Activated naive CD8-positive, alpha-beta T cell treated with anti-CD3 and anti-CD28 coated beads, Interleukin-2, amount 10 ng/mL, durations not matched to agents 7 days and 5 days (primary cell): ENCODE results near the gene SLC25A45. TPM values are rescaled to one million over a fixed set of nuclear protein-coding genes. Genes with fewer than 3 reads are reported as not detected.

Experiments
- ATAC-seq: fragments of 150-1000 bp; cut with Tn5 transposase; one replicate; pipeline ENCODE4 v1.10.0; 2021; ENCODE audit warnings: low read depth, moderate library complexity
- POLR2A ChIA-PET: fragments of 350-600 bp; sonication (Branson Sonifier 250); formaldehyde crosslinking; loops from one replicate; lab custom pipeline; 2021; ENCODE audit warnings: antibody characterized with exemption; lab: Charles Lee
- DNase-seq: peaks from one replicate; pipeline ENCODE4 v3.0.0; 2021
- H3K27ac Mint-ChIP-seq: one replicate; pipeline ENCODE4 v1.8.0; 2022; ENCODE audit warnings: mild to moderate bottlenecking, mixed read lengths
- H3K27me3 Mint-ChIP-seq: one replicate; pipeline ENCODE4 v1.8.0; 2022; ENCODE audit warnings: mild to moderate bottlenecking, moderate library complexity, mixed read lengths
- H3K36me3 Mint-ChIP-seq: one replicate; pipeline ENCODE4 v1.8.0; 2021; ENCODE audit warnings: mild to moderate bottlenecking, mixed read lengths
- H3K4me1 Mint-ChIP-seq: one replicate; pipeline ENCODE4 v1.8.0; 2021; ENCODE audit warnings: mixed read lengths
- H3K4me3 Mint-ChIP-seq: one replicate; pipeline ENCODE4 v1.8.0; 2022; ENCODE audit warnings: mild to moderate bottlenecking, moderate library complexity, mixed read lengths
- H3K9me3 Mint-ChIP-seq: one replicate; pipeline ENCODE4 v1.8.0; 2021; ENCODE audit warnings: mixed read lengths
- total RNA-seq, 2 experiments: library from RNA; stranded (reverse); gene quantifications; one replicate each; pipeline ENCODE4 v1.2.3, GENCODE V29; 2021

SLC25A45 gene
- total RNA-seq, 2 experiments from 2014 or later: 25.5 to 29.6 TPM

- ATAC-seq (peak; percentile 23), DNase-seq (peak; percentile 59)
- H3K4me1 Mint-ChIP-seq: peaks cover 61% of the 10 kb centered on the region
- peak overlapping the region; percentile 100 for H3K4me3 Mint-ChIP-seq
- peak overlapping the region; percentile 100 for H3K27ac Mint-ChIP-seq
- H3K9me3 Mint-ChIP-seq: no peaks in the 10 kb centered on the region
- POLR2A ChIA-PET: interaction anchor here (0.6 to 19.6 kb wide), 10 partner anchors 7 to 892 kb away, joined by 3 to 2884 read pairs (median 68); partner anchors contain the start of genes CD248, FAM89B, FRMD8 and MALAT1
- peaks cover 2% of the 10 kb centered on the region for H3K27me3 Mint-ChIP-seq
- peaks cover 54% of the 10 kb centered on the region for H3K36me3 Mint-ChIP-seq
These were observed 42.9 kb upstream of the SLC25A45 start for GRCh38 chr11:65425105-65425970.

- ATAC-seq: no peak
- Mint-ChIP-seq H3K36me3 (peaks cover 54% of the 10 kb centered on the region), H3K27ac (peak overlapping the region; percentile 100), H3K4me1 (peaks cover 55% of the 10 kb centered on the region), H3K9me3 (no peaks in the 10 kb centered on the region), H3K27me3 (peaks cover 2% of the 10 kb centered on the region), H3K4me3 (peak overlapping the region; percentile 100)
- peak; percentile 60 for DNase-seq
- POLR2A ChIA-PET: interaction anchor here (0.6 to 19.6 kb wide), 17 partner anchors 6 to 892 kb away, joined by 3 to 2884 read pairs (median 6); partner anchors contain the start of genes CD248, FAM89B, FRMD8 and MALAT1
These were observed 42.0 kb upstream of the SLC25A45 start for GRCh38 chr11:65424205-65425104.

- peak overlapping the region; percentile 100 for H3K4me3 Mint-ChIP-seq
- H3K27ac Mint-ChIP-seq: peak overlapping the region; percentile 100
- H3K36me3 Mint-ChIP-seq: peaks cover 53% of the 10 kb centered on the region
- H3K4me1 Mint-ChIP-seq: peaks cover 53% of the 10 kb centered on the region
- H3K9me3 Mint-ChIP-seq: no peaks in the 10 kb centered on the region
- ATAC-seq (no peak), DNase-seq (peak; percentile 60)
- POLR2A ChIA-PET: interaction anchor here (0.6 to 19.6 kb wide), 21 partner anchors 5 to 436 kb away, joined by 3 to 2884 read pairs (median 5); partner anchors contain the start of genes FAM89B, FRMD8, MALAT1 and NEAT1
- H3K27me3 Mint-ChIP-seq: peaks cover 2% of the 10 kb centered on the region
These were observed 41.2 kb upstream of the SLC25A45 start for GRCh38 chr11:65423516-65424204.

- Mint-ChIP-seq H3K9me3 (no peaks in the 10 kb centered on the region), H3K4me1 (peaks cover 52% of the 10 kb centered on the region)
These were observed 40.4 kb upstream of the SLC25A45 start, which contains the start of gene NEAT1 for GRCh38 chr11:65422633-65423515. Gene NEAT1 (plus strand): TSS chr11:65422798.

GRCh38 chr11:65421794-65422632, 39.6 kb upstream of the SLC25A45 start:
- H3K4me1 Mint-ChIP-seq: peaks cover 52% of the 10 kb centered on the region
- H3K9me3 Mint-ChIP-seq: no peaks in the 10 kb centered on the region

More at GRCh38 chr11:65422633-65423515, 40.4 kb upstream of the SLC25A45 start, which contains the start of gene NEAT1:
- Mint-ChIP-seq H3K36me3 (peaks cover 48% of the 10 kb centered on the region), H3K27me3 (peaks cover 2% of the 10 kb centered on the region), H3K4me3 (peak within 1 kb of the TSS; percentile 100), H3K27ac (peak within 1 kb of the TSS; percentile 100)
- DNase-seq: peak; percentile 97
- POLR2A ChIA-PET: interaction anchor here (0.6 to 19.6 kb wide), 25 partner anchors 5 to 1238 kb away, joined by 3 to 2884 read pairs (median 5); partner anchors contain the start of genes FAM89B, FRMD8, MALAT1 and POLA2
- peak; percentile 12 for ATAC-seq

GRCh38 chr11:65420979-65421793, 38.7 kb upstream of the SLC25A45 start:
- ATAC-seq (peak; percentile 37), DNase-seq (peak; percentile 80)
- peaks cover 32% of the 10 kb centered on the region for H3K36me3 Mint-ChIP-seq
- H3K4me3 Mint-ChIP-seq: peak overlapping the region; percentile 100
- H3K4me1 Mint-ChIP-seq: peaks cover 51% of the 10 kb centered on the region
- peak overlapping the region; percentile 100 for H3K27ac Mint-ChIP-seq
- no peaks in the 10 kb centered on the region for H3K9me3 Mint-ChIP-seq
- POLR2A ChIA-PET: interaction anchor here (0.9 to 19.6 kb wide), 16 partner anchors 6 to 338 kb away, joined by 3 to 2884 read pairs (median 8); partner anchors contain the start of genes CDCA5, DPF2, FRMD8 and MALAT1
- peaks cover 2% of the 10 kb centered on the region for H3K27me3 Mint-ChIP-seq

More at GRCh38 chr11:65421794-65422632, 39.6 kb upstream of the SLC25A45 start:
- ATAC-seq (peak; percentile 1), DNase-seq (peak; percentile 97)
- peak overlapping the region; percentile 100 for H3K4me3 Mint-ChIP-seq
- H3K27me3 Mint-ChIP-seq: peaks cover 2% of the 10 kb centered on the region
- peak overlapping the region; percentile 100 for H3K27ac Mint-ChIP-seq
- peaks cover 39% of the 10 kb centered on the region for H3K36me3 Mint-ChIP-seq
- POLR2A ChIA-PET: interaction anchor here (0.6 to 19.6 kb wide), 29 partner anchors 5 to 1237 kb away, joined by 3 to 2884 read pairs (median 5); partner anchors contain the start of genes CDCA5, DPF2, FAM89B and FRMD8

- H3K36me3 Mint-ChIP-seq: peaks cover 29% of the 10 kb centered on the region
- POLR2A ChIA-PET: interaction anchor here (1.1 to 19.6 kb wide), 16 partner anchors 7 to 303 kb away, joined by 3 to 2884 read pairs (median 8); partner anchors contain the start of genes FRMD8, MALAT1, PCNX3 and RELA
These were observed 38.1 kb upstream of the SLC25A45 start for GRCh38 chr11:65420506-65420905.

GRCh38 chr11:65419772-65420481, 37.5 kb upstream of the SLC25A45 start:
- Mint-ChIP-seq H3K4me1 (peaks cover 49% of the 10 kb centered on the region), H3K4me3 (peak overlapping the region; percentile 100), H3K27ac (peak overlapping the region; percentile 100), H3K36me3 (peaks cover 24% of the 10 kb centered on the region), H3K27me3 (peaks cover 2% of the 10 kb centered on the region), H3K9me3 (no peaks in the 10 kb centered on the region)
- DNase-seq (peak; percentile 60), ATAC-seq (no peak)
- POLR2A ChIA-PET: interaction anchor here (0.6 to 19.6 kb wide), 21 partner anchors 7 to 302 kb away, joined by 3 to 2884 read pairs (median 5); partner anchors contain the start of genes FAM89B, FRMD8, MALAT1 and PCNX3

More at GRCh38 chr11:65420506-65420905, 38.1 kb upstream of the SLC25A45 start:
- Mint-ChIP-seq H3K9me3 (no peaks in the 10 kb centered on the region), H3K27ac (peak overlapping the region; percentile 100), H3K4me3 (peak overlapping the region; percentile 100), H3K4me1 (peaks cover 52% of the 10 kb centered on the region), H3K27me3 (peaks cover 2% of the 10 kb centered on the region)
- DNase-seq: peak; percentile 36
- ATAC-seq: no peak

GRCh38 chr11:65419460-65419771, 37.0 kb upstream of the SLC25A45 start:
- peaks cover 2% of the 10 kb centered on the region for H3K27me3 Mint-ChIP-seq
- no peaks in the 10 kb centered on the region for H3K9me3 Mint-ChIP-seq
- H3K27ac Mint-ChIP-seq: peak overlapping the region; percentile 100
- H3K36me3 Mint-ChIP-seq: peaks cover 19% of the 10 kb centered on the region
- DNase-seq: no peak
- ATAC-seq: no peak
- H3K4me3 Mint-ChIP-seq: peak overlapping the region; percentile 100
- POLR2A ChIA-PET: interaction anchor here (0.6 to 19.6 kb wide), 22 partner anchors 8 to 898 kb away, joined by 3 to 2884 read pairs (median 4); partner anchors contain the start of genes DPF2, FAM89B, FRMD8 and MALAT1
- peaks cover 48% of the 10 kb centered on the region for H3K4me1 Mint-ChIP-seq
